ENCODE measurements around the gene TPCN1. TPM values are rescaled to one million over a fixed set of nuclear protein-coding genes. Genes with fewer than 3 reads are reported as not detected.

TPCN1 gene
- total and polyA plus RNA-seq, 10 donors = 15.5 to 90.1 (median 46.7) TPM

GRCh38 chr12:113208041-113208934 lies 13.0 kb upstream of the TPCN1 start:
- H3K9me3 ChIP-seq = no peaks in the 10 kb centered on the region
- peaks cover 27 to 85% (median 53%) of the 10 kb centered on the region in 6 donors for H3K4me1 ChIP-seq
- intact Hi-C loops (cut with DNase I; ENCODE audit: low total_unique reads) = no loop called here
- H3K27me3 ChIP-seq (replicated peaks in 1 of 7) = no peaks in the 10 kb centered on the region
- peak overlapping the region in 1 of 8 donors; percentile 27 for H3K4me3 ChIP-seq
- H3K36me3 ChIP-seq = no peaks in the 10 kb centered on the region
- DNase-seq = peak; percentile 90
- 14 to 29% (median 15%) methylated on average over 8 to 10 of the region's 10 CpGs for WGBS, 5 donors
- peak overlapping the region; percentile 72 to 87 (median 85) for H3K27ac ChIP-seq
- TF ChIP-seq POLR2AphosphoS5 (IDR thresholded peaks at IDR 0.05) = peak in 2 of 3 donors; percentile 68 to 84
- TF ChIP-seq, protein P1, sequence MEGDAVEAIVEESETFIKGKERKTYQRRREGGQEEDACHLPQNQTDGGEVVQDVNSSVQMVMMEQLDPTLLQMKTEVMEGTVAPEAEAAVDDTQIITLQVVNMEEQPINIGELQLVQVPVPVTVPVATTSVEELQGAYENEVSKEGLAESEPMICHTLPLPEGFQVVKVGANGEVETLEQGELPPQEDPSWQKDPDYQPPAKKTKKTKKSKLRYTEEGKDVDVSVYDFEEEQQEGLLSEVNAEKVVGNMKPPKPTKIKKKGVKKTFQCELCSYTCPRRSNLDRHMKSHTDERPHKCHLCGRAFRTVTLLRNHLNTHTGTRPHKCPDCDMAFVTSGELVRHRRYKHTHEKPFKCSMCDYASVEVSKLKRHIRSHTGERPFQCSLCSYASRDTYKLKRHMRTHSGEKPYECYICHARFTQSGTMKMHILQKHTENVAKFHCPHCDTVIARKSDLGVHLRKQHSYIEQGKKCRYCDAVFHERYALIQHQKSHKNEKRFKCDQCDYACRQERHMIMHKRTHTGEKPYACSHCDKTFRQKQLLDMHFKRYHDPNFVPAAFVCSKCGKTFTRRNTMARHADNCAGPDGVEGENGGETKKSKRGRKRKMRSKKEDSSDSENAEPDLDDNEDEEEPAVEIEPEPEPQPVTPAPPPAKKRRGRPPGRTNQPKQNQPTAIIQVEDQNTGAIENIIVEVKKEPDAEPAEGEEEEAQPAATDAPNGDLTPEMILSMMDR (IDR thresholded peaks at IDR 0.05 in 8 of 11, conservative IDR thresholded peaks at IDR 0.05 in 3 of 11) = no peak

DNA sequence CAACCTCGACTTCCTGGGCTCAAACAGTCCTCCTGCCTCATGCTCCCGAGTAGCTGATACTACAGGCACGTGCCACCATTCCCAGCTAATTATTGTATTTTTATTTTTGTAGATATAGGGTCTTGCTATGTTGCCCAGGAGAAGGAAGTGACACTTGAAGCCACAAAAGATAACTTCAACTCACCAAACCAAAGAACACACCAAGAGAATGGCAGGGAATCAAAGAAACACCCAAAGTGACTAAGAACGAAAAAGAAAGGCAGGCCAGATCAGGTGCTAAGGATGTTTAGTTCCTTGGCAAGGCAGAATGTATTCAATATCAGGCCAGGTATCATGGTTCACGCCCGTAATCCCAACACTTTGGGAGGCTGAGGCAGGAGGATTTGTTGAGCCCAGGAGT lies 10.1 kb upstream of the TPCN1 start:
- DNase-seq = no peak
- no peaks in the 10 kb centered on the region for H3K9me3 ChIP-seq
- TF ChIP-seq, protein P1 (IDR thresholded peaks at IDR 0.05 in 8 of 11, conservative IDR thresholded peaks at IDR 0.05 in 3 of 11) = no peak
- no peak for TF ChIP-seq POLR2AphosphoS5 (IDR thresholded peaks at IDR 0.05)
- TF ChIP-seq POLR2A (IDR thresholded peaks at IDR 0.05) = no peak
- H3K36me3 ChIP-seq = no peaks in the 10 kb centered on the region
- peaks cover 38 to 89% (median 58%) of the 10 kb centered on the region in 6 donors for H3K4me1 ChIP-seq
- WGBS, 5 donors = 85 to 96% (median 92%) methylated on average over 6 of the region's 6 CpGs
- no peak overlapping the region for H3K4me3 ChIP-seq
- H3K27ac ChIP-seq = no peak overlapping the region
- no peaks in the 10 kb centered on the region for H3K27me3 ChIP-seq (replicated peaks in 1 of 7)
- intact Hi-C loops (cut with DNase I; ENCODE audit: low total_unique reads) = no loop called here

- intact Hi-C loops (cut with DNase I; ENCODE audit: low total_unique reads) = no loop called here
- WGBS, 5 donors = 21 to 36% (median 27%) methylated on average over 5 of the region's 5 CpGs
- no peak for DNase-seq
- no peaks in the 10 kb centered on the region for H3K27me3 ChIP-seq (replicated peaks in 1 of 7)
- TF ChIP-seq, protein P1 (IDR thresholded peaks at IDR 0.05 in 8 of 11, conservative IDR thresholded peaks at IDR 0.05 in 3 of 11) = peak in 5 of 11 experiments; percentile 21 to 52 (median 26)
- TF ChIP-seq POLR2A (IDR thresholded peaks at IDR 0.05) = no peak
- TF ChIP-seq POLR2AphosphoS5 (IDR thresholded peaks at IDR 0.05) = peak in 1 of 3 donors; percentile 71
- H3K9me3 ChIP-seq = no peaks in the 10 kb centered on the region
- no peak overlapping the region for H3K4me3 ChIP-seq
- H3K27ac ChIP-seq = peak overlapping the region in 4 of 8 donors; percentile 22 to 56 (median 47)
- H3K4me1 ChIP-seq = peaks cover 11 to 73% (median 36%) of the 10 kb centered on the region in 6 donors
- H3K36me3 ChIP-seq = no peaks in the 10 kb centered on the region
Measured at GRCh38 chr12:113214895-113215400, 6.3 kb upstream of the TPCN1 start.

DNA sequence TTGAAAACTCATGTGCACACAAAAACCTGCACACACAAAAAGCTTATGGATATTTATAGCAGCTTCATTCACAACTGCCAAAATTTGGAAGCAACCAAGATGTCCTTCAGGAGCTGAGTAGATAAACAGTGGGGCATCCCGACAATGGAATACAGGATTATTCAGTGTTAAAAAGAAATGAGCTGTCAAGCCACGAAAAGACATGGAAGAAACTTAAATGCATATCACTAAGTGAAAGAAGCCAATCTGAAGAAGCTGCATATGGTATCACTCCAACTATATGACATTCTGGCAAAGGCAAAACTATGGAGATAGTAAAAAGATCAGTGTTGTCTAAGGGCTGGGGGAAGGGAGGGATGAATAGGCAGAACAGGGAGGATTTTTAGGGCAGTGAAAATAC lies 5.2 kb upstream of the TPCN1 start:
- Histone ChIP-seq H3K27ac (no peak overlapping the region), H3K27me3 (replicated peaks in 1 of 7) (no peaks in the 10 kb centered on the region), H3K9me3 (no peaks in the 10 kb centered on the region), H3K4me3 (no peak overlapping the region), H3K4me1 (peaks cover 12 to 71% (median 39%) of the 10 kb centered on the region in 6 donors), H3K36me3 (no peaks in the 10 kb centered on the region)
- TF ChIP-seq POLR2AphosphoS5 (IDR thresholded peaks at IDR 0.05) = no peak
- TF ChIP-seq POLR2A (IDR thresholded peaks at IDR 0.05) = no peak
- TF ChIP-seq, protein P1 (IDR thresholded peaks at IDR 0.05 in 8 of 11, conservative IDR thresholded peaks at IDR 0.05 in 3 of 11) = no peak
- 80 to 87% (median 84%) methylated on average over 2 of the region's 2 CpGs for WGBS, 5 donors
- intact Hi-C loops (cut with DNase I; ENCODE audit: low total_unique reads) = no loop called here
- no peak for DNase-seq

All from spleen (tissue), 11 donors.